ENCODE measurements around the gene FAM3D. TPM values are rescaled to one million over a fixed set of nuclear protein-coding genes. Genes with fewer than 3 reads are reported as not detected.
"Not testable (repeated sequence)": the region's sequence is repeated elsewhere in the genome, so short reads cannot be mapped to it uniquely, and the experiment has no call there.

The FAM3D gene
- polyA plus RNA-seq, 1 donor (not counting 4 experiments of a cell fraction or from before 2014, with no cell fraction given), result not detected

DNA sequence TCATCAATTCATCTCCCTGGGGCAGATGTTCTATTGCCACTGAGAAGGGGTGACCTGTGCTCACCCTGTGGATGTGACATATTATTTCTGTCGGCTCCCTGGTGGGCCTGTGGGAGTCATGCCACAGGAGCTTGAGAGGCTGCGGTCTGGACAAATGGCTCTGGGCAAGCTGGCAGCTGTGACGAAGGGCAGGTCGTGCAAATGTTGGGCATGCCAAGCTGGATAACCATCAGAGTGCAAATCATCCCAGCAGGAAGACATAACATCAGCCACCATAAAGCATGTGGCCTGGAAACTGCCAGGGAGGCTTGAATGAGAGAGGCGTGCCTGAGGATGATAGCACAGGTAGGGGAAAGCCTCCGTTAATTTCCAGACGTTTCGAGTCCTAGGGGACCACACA is 45.3 kb upstream of the FAM3D start:
- DNase-seq (ENCODE audit: low read depth, low spot score) (no peak), FAIRE-seq (no peak)
- Histone ChIP-seq H3K4me2 (ENCODE audit: control insufficient read depth, extremely low read depth, insufficient read depth, low read depth, low read length) (no peak overlapping the region), H3K79me2 (ENCODE audit: control insufficient read depth, insufficient read depth, low read length) (no peaks in the 10 kb centered on the region), H3K9me1 (ENCODE audit: control insufficient read depth, extremely low read depth, insufficient read depth, low read length) (no peaks in the 10 kb centered on the region), H3K27ac (ENCODE audit: control insufficient read depth, insufficient read depth, low read length) (no peak overlapping the region), H2AFZ (ENCODE audit: control insufficient read depth, low read length) (no peak overlapping the region), H3K36me3 (ENCODE audit: control insufficient read depth in 2 of 2, extremely low read depth in 1 of 2, insufficient read depth in 2 of 2, low read length in 2 of 2) (no peaks in the 10 kb centered on the region), H4K20me1 (ENCODE audit: control insufficient read depth, extremely low read depth, insufficient read depth, low read length) (no peaks in the 10 kb centered on the region), H3K9me3 (ENCODE audit: control insufficient read depth, low read depth, low read length) (no peaks in the 10 kb centered on the region), H3K9ac (ENCODE audit: control insufficient read depth, extremely low read depth, insufficient read depth, low read length) (no peak overlapping the region), H3K4me3 (ENCODE audit: control insufficient read depth in 2 of 3, extremely low read depth in 1 of 3, insufficient read depth in 2 of 3, low read depth in 1 of 3, low read length in 3 of 3) (no peak overlapping the region), H3K27me3 (ENCODE audit: control insufficient read depth, extremely low read depth, insufficient read depth, low read length) (no peaks in the 10 kb centered on the region), H3K4me1 (ENCODE audit: control insufficient read depth, extremely low read depth, insufficient read depth, low read length) (no peaks in the 10 kb centered on the region)
- dilution Hi-C loops (cut with MboI; ENCODE audit: extremely low pct_ligation_motif_present, low sequenced_read_pairs), result no loop called here
- no peak for TF ChIP-seq CTCF (optimal IDR thresholded peaks at IDR 0.05 in 1 of 3, IDR thresholded peaks at IDR 0.05 in 1 of 3, conservative IDR thresholded peaks at IDR 0.05 in 1 of 3; ENCODE audit: extremely low read depth in 1 of 3, insufficient read depth in 2 of 3, low read length in 3 of 3)
- TF ChIP-seq EZH2 (IDR thresholded peaks at IDR 0.05; ENCODE audit: low read length), result no peak

- FAIRE-seq; H3K36me3 ChIP-seq (ENCODE audit: control insufficient read depth in 2 of 2, extremely low read depth in 1 of 2, insufficient read depth in 2 of 2, low read length in 2 of 2); H3K27me3 ChIP-seq (ENCODE audit: control insufficient read depth, extremely low read depth, insufficient read depth, low read length); H3K9me1 ChIP-seq (ENCODE audit: control insufficient read depth, extremely low read depth, insufficient read depth, low read length); H3K79me2 ChIP-seq (ENCODE audit: control insufficient read depth, insufficient read depth, low read length); H2AFZ ChIP-seq (ENCODE audit: control insufficient read depth, low read length); H3K27ac ChIP-seq (ENCODE audit: control insufficient read depth, insufficient read depth, low read length); H4K20me1 ChIP-seq (ENCODE audit: control insufficient read depth, extremely low read depth, insufficient read depth, low read length); H3K4me2 ChIP-seq (ENCODE audit: control insufficient read depth, extremely low read depth, insufficient read depth, low read depth, low read length); H3K4me1 ChIP-seq (ENCODE audit: control insufficient read depth, extremely low read depth, insufficient read depth, low read length); H3K9ac ChIP-seq (ENCODE audit: control insufficient read depth, extremely low read depth, insufficient read depth, low read length); dilution Hi-C loops (cut with MboI; ENCODE audit: extremely low pct_ligation_motif_present, low sequenced_read_pairs); H3K4me3 ChIP-seq (ENCODE audit: control insufficient read depth in 2 of 3, extremely low read depth in 1 of 3, insufficient read depth in 2 of 3, low read depth in 1 of 3, low read length in 3 of 3); DNase-seq (ENCODE audit: low read depth, low spot score); H3K9me3 ChIP-seq (ENCODE audit: control insufficient read depth, low read depth, low read length): not testable (repeated sequence)
Observed at GRCh38 chr3:58708983-58709382, 42.4 kb upstream of the FAM3D start.

GRCh38 chr3:58708116-58708791 is 41.7 kb upstream of the FAM3D start:
- Histone ChIP-seq H3K4me2 (ENCODE audit: control insufficient read depth, extremely low read depth, insufficient read depth, low read depth, low read length) (no peak overlapping the region), H3K9ac (ENCODE audit: control insufficient read depth, extremely low read depth, insufficient read depth, low read length) (no peak overlapping the region), H3K36me3 (ENCODE audit: control insufficient read depth in 2 of 2, extremely low read depth in 1 of 2, insufficient read depth in 2 of 2, low read length in 2 of 2) (no peaks in the 10 kb centered on the region), H2AFZ (ENCODE audit: control insufficient read depth, low read length) (no peak overlapping the region), H4K20me1 (ENCODE audit: control insufficient read depth, extremely low read depth, insufficient read depth, low read length) (no peaks in the 10 kb centered on the region), H3K9me3 (ENCODE audit: control insufficient read depth, low read depth, low read length) (no peaks in the 10 kb centered on the region), H3K4me3 (ENCODE audit: control insufficient read depth in 2 of 3, extremely low read depth in 1 of 3, insufficient read depth in 2 of 3, low read depth in 1 of 3, low read length in 3 of 3) (no peak overlapping the region), H3K27ac (ENCODE audit: control insufficient read depth, insufficient read depth, low read length) (no peak overlapping the region), H3K9me1 (ENCODE audit: control insufficient read depth, extremely low read depth, insufficient read depth, low read length) (no peaks in the 10 kb centered on the region), H3K27me3 (ENCODE audit: control insufficient read depth, extremely low read depth, insufficient read depth, low read length) (no peaks in the 10 kb centered on the region), H3K4me1 (ENCODE audit: control insufficient read depth, extremely low read depth, insufficient read depth, low read length) (no peaks in the 10 kb centered on the region), H3K79me2 (ENCODE audit: control insufficient read depth, insufficient read depth, low read length) (no peaks in the 10 kb centered on the region)
- FAIRE-seq, result no peak
- TF ChIP-seq CTCF (optimal IDR thresholded peaks at IDR 0.05 in 1 of 3, IDR thresholded peaks at IDR 0.05 in 1 of 3, conservative IDR thresholded peaks at IDR 0.05 in 1 of 3; ENCODE audit: extremely low read depth in 1 of 3, insufficient read depth in 2 of 3, low read length in 3 of 3), result no peak
- no peak for TF ChIP-seq EZH2 (IDR thresholded peaks at IDR 0.05; ENCODE audit: low read length)
- dilution Hi-C loops (cut with MboI; ENCODE audit: extremely low pct_ligation_motif_present, low sequenced_read_pairs), result no loop called here
- DNase-seq (ENCODE audit: low read depth, low spot score), result no peak

All from keratinocyte (primary cell).